ELR (cell line): ENCODE results near the gene SF3A1.

Source experiments
- DNase-seq: peaks from one replicate; pipeline ENCODE4 v3.0.0-alpha.2; 2015; ENCODE audit warnings: low read depth

The SF3A1 gene

GRCh38 chr22:30325065-30325720 is 31.5 kb downstream of the SF3A1 start:
- DNase-seq: peak; percentile 95

- DNase-seq: peak; percentile 25
These were observed 32.5 kb downstream of the SF3A1 start for GRCh38 chr22:30324014-30324730.

GRCh38 chr22:30323246-30323645 is 33.4 kb downstream of the SF3A1 start:
- DNase-seq: no peak

GRCh38 chr22:30321461-30321860 is 35.2 kb downstream of the SF3A1 start:
- DNase-seq: no peak

GRCh38 chr22:30320021-30320556 is 36.6 kb downstream of the SF3A1 start:
- no peak for DNase-seq

- no peak for DNase-seq
These were observed 37.8 kb downstream of the SF3A1 start for GRCh38 chr22:30318799-30319419.

GRCh38 chr22:30317778-30318177 is 38.9 kb downstream of the SF3A1 start:
- no peak for DNase-seq

GRCh38 chr22:30315962-30316576 is 40.6 kb downstream of the SF3A1 start:
- DNase-seq: no peak

GRCh38 chr22:30314915-30315314 is 41.8 kb downstream of the SF3A1 start:
- peak; percentile 89 for DNase-seq

GRCh38 chr22:30313527-30314363 is 42.9 kb downstream of the SF3A1 start:
- peak; percentile 50 for DNase-seq

GRCh38 chr22:30312053-30312452 is 44.6 kb downstream of the SF3A1 start:
- DNase-seq: peak; percentile 95

GRCh38 chr22:30310881-30311771 is 45.6 kb downstream of the SF3A1 start:
- DNase-seq: peak; percentile 29

- DNase-seq: no peak
These were observed 46.5 kb downstream of the SF3A1 start for GRCh38 chr22:30309951-30310741.

GRCh38 chr22:30308518-30309230 is 48.0 kb downstream of the SF3A1 start:
- peak; percentile 18 for DNase-seq

GRCh38 chr22:30308093-30308492 is 48.6 kb downstream of the SF3A1 start:
- DNase-seq: no peak

GRCh38 chr22:30307041-30307574 is 49.6 kb downstream of the SF3A1 start:
- no peak for DNase-seq

GRCh38 chr22:30306627-30307011 is 50.1 kb downstream of the SF3A1 start:
- DNase-seq: no peak

- peak; percentile 45 for DNase-seq
These were observed 50.6 kb downstream of the SF3A1 start for GRCh38 chr22:30305906-30306626.
